Sigmoid colon (tissue), 7 donors: ENCODE measurements around the gene KIAA1614. TPM values are rescaled to one million over a fixed set of nuclear protein-coding genes. Genes with fewer than 3 reads are reported as not detected.

Source experiments
- DNase-seq: peaks from one replicate; pipeline ENCODE4 v3.0.0-alpha.2; 2019
- H3K27ac ChIP-seq, 4 donors: fragments of 200-600 bp; sonication (generic); one replicate each; pipeline ENCODE4 v1.5.1; 2016 to 2019; ENCODE audit warnings: mild to moderate bottlenecking in 1 of 4
- H3K27me3 ChIP-seq, 3 donors: fragments of 200-600 bp; sonication (generic); one replicate each; pipeline ENCODE4 v1.5.1; 2019; ENCODE audit warnings: mild to moderate bottlenecking in 1 of 3
- H3K36me3 ChIP-seq, 4 donors: fragments of 200-600 bp; sonication (generic); one replicate each; pipeline ENCODE4 v1.5.1; 2016 to 2019
- H3K4me1 ChIP-seq, 4 donors: fragments of 200-600 bp; sonication (generic); one replicate each; pipeline ENCODE4 v1.5.1; 2017 to 2019
- H3K4me3 ChIP-seq, 4 donors: fragments of 200-600 bp; sonication (generic); one replicate each; pipeline ENCODE4 v1.5.1; 2017 to 2019; ENCODE audit warnings: mild to moderate bottlenecking in 2 of 4, moderate library complexity in 1 of 4
- H3K9me3 ChIP-seq, 4 donors: fragments of 200-600 bp in 3 of 4; sonication (generic) in 3 of 4; one replicate each; pipeline versions ENCODE4 v1.5.1 to v1.6.1; 2013 to 2019
- EP300 ChIP-seq, 4 donors: sonication (generic); formaldehyde crosslinking; IDR thresholded peaks; one replicate each; pipeline ENCODE4 v1.6.1; 2017; ENCODE audit warnings: antibody characterized with exemption in 4 of 4
- POLR2A ChIP-seq, 2 donors: fragments of 450-650 bp; IDR thresholded peaks; one replicate each; pipeline ENCODE4 v1.6.1; 2016; ENCODE audit warnings: antibody characterized with exemption in 2 of 2, mild to moderate bottlenecking in 2 of 2, moderate library complexity in 2 of 2
- POLR2AphosphoS5 ChIP-seq, 4 donors: sonication (generic); formaldehyde crosslinking; IDR thresholded peaks; one replicate each; pipeline ENCODE4 v1.6.1; 2017; ENCODE audit warnings: antibody characterized with exemption in 4 of 4
- WGBS, 2 donors: extraction: QIAGEN DNeasy Blood & Tissue Kit; methylation state at CpG; one replicate each; pipeline ENCODE4 v1.1.7; 2013; 5-methylcytosine and 5-hydroxymethylcytosine counted together
- intact Hi-C: fragments of 100-400 bp; cut with DNase I; formaldehyde crosslinking; loops from one replicate; pipeline ENCODE4 v1.15.1; 2023
- polyA plus RNA-seq, 3 donors: library from polyadenylated mRNA; stranded (reverse); fragments of 200-250 nt; gene quantifications; one replicate each; pipeline ENCODE4 v1.2.3, GENCODE V29; 2013
- total RNA-seq, 4 donors: library from RNA; depleted of rRNA; stranded (reverse); fragments of >200 nt; gene quantifications; one replicate each; pipeline ENCODE4 v1.1.0, GENCODE V29; 2016
- TF ChIP-seq, protein P1 (sequence below), 4 experiments: fragments of 450-650 bp in 3 of 4; fragments of 200-600 bp in 1 of 4; IDR thresholded peaks; one replicate each; pipeline ENCODE4 v1.5.1; 2016 to 2019; ENCODE audit warnings: antibody characterized with exemption in 4 of 4, mild to moderate bottlenecking in 3 of 4, moderate library complexity in 2 of 4
- donor health status: healthy with polysubstance abuse.
- donor health status: Bipolar disorder and iron deficiency.
- donor health status: healthy.

Gene KIAA1614
- total and polyA plus RNA-seq, 7 donors, result 1.2 to 14.8 (median 6.3) TPM

DNA sequence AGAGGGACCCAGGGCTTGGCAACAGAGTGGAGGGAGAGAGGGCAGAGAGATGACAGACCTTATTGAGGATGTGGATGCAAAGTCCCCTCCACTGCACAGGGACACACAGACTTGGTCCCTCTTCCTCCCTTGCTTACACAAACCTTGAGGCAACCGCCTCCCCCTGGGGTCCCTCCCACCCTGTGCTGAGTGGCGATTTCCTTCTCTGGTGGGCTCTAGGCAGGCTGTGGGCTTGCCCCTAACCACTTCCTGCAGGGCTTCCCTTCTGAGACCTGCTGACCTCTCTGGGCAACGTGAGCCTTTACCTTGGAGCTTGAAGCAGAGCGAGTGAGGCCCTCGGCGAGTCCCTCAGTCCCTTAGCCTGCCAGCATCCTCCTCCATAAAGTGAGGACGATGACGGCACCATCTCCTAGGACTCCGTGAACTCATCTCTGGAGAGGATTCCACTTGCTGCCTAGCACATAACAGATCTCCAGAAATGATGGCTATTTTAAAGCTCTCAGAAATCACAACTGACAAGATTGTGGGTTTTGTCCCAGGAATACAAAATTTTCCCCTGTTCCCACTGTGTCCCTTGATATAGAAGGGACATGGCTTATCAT is 25.0 kb downstream of the KIAA1614 start:
- Histone ChIP-seq H3K36me3 (peaks cover 0 to 80% (median 38%) of the 10 kb centered on the region in 4 donors), H3K4me1 (no peaks in the 10 kb centered on the region), H3K27me3 (no peaks in the 10 kb centered on the region), H3K9me3 (no peaks in the 10 kb centered on the region), H3K4me3 (no peak overlapping the region), H3K27ac (no peak overlapping the region)
- TF ChIP-seq POLR2AphosphoS5 (IDR thresholded peaks at IDR 0.05), result no peak
- TF ChIP-seq EP300 (IDR thresholded peaks at IDR 0.05), result no peak
- TF ChIP-seq, protein P1, sequence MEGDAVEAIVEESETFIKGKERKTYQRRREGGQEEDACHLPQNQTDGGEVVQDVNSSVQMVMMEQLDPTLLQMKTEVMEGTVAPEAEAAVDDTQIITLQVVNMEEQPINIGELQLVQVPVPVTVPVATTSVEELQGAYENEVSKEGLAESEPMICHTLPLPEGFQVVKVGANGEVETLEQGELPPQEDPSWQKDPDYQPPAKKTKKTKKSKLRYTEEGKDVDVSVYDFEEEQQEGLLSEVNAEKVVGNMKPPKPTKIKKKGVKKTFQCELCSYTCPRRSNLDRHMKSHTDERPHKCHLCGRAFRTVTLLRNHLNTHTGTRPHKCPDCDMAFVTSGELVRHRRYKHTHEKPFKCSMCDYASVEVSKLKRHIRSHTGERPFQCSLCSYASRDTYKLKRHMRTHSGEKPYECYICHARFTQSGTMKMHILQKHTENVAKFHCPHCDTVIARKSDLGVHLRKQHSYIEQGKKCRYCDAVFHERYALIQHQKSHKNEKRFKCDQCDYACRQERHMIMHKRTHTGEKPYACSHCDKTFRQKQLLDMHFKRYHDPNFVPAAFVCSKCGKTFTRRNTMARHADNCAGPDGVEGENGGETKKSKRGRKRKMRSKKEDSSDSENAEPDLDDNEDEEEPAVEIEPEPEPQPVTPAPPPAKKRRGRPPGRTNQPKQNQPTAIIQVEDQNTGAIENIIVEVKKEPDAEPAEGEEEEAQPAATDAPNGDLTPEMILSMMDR (IDR thresholded peaks at IDR 0.05), result no peak
- no peak for TF ChIP-seq POLR2A (IDR thresholded peaks at IDR 0.05)
- 70 to 81% methylated on average over 9 of the region's 9 CpGs for WGBS, 2 donors
- intact Hi-C loops, result no loop called here
- no peak for DNase-seq

DNA sequence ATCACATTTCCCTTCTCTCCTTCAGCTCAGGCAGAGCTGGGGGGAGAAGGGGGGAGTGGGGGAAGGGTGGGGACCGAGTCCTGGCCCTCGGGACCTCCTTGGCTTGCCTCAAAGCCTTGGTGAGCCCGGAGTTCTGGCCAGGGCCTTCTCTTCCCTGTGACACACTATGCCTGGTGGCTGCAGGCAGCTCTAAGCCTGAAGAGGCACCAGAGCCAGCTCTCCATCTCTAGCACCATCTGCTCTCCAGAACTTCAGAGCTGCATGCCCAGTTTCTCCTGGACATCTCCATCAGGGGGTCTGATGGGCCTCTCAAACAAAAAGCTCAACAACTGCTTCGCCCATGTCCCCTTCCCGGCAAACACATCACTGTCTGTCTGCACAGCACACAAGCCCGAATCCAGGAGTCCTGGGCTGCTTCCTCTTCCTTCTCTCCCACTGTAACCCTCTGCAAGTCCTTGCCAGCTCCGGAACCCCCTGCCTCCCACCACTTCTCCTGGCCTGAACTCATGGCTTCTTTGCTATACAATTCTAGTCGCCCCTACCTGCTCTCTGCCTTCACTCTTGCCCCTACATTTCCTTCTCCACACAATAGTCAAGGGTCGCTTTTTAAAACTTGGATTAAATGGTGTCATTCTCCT is 26.5 kb downstream of the KIAA1614 start:
- DNase-seq, result no peak
- Histone ChIP-seq H3K27me3 (no peaks in the 10 kb centered on the region), H3K4me1 (no peaks in the 10 kb centered on the region), H3K27ac (no peak overlapping the region), H3K36me3 (peaks cover under 1 to 85% (median 36%) of the 10 kb centered on the region in 4 donors), H3K4me3 (no peak overlapping the region), H3K9me3 (no peaks in the 10 kb centered on the region)
- TF ChIP-seq EP300 (IDR thresholded peaks at IDR 0.05), result no peak
- TF ChIP-seq POLR2A (IDR thresholded peaks at IDR 0.05), result no peak
- intact Hi-C loops, result no loop called here
- 74 to 81% methylated on average over 9 of the region's 9 CpGs for WGBS, 2 donors

DNA sequence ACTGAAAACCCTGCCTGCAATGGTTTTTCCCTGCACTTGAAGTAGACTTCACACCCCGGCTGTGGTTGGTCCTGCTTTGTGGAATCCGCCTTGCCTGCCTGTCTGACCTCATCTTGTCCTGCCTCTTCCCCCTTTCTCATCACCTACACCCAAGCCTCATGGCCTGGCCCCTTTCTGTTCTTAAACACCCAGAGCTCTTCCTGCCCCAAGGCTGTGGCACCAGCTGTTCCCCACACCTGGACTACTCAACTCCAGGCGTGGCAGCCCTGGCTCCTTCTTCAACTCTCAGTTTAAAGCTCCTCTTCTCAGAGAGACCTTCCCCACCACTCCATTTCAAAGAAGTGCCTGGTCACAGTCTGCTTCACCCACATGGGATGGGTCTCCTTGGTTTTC is 27.0 kb downstream of the KIAA1614 start:
- TF ChIP-seq POLR2AphosphoS5 (IDR thresholded peaks at IDR 0.05), result no peak
- TF ChIP-seq, protein P1 (IDR thresholded peaks at IDR 0.05), result no peak
- TF ChIP-seq EP300 (IDR thresholded peaks at IDR 0.05), result no peak
- TF ChIP-seq POLR2A (IDR thresholded peaks at IDR 0.05), result no peak
- Histone ChIP-seq H3K27me3 (no peaks in the 10 kb centered on the region), H3K4me3 (no peak overlapping the region), H3K9me3 (no peaks in the 10 kb centered on the region), H3K27ac (no peak overlapping the region), H3K36me3 (peaks cover 6 to 89% (median 40%) of the 10 kb centered on the region in 4 donors), H3K4me1 (no peaks in the 10 kb centered on the region)
- intact Hi-C loops, result no loop called here
- DNase-seq, result no peak
- WGBS, 2 donors, result 74 to 91% methylated on average over 3 of the region's 3 CpGs

DNA sequence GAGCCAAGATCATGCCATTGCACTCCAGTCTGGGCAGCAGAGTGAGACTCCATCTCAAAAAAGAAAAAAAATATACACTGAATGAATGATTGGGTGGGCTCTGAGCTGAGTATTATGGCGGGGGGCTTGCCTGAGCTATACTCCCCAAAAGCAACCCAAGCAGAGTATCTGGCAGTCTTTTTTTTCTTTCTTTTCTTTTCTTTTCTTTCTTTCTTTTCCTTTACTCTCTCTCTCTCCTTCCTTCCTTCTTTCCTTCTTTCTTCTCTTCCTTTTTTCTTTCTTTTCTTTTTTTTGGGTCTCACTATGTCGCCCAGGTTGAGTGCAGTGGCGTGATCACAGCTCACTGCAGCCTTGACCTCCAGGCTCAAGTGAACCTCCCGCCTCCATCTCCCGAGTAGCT is 27.7 kb downstream of the KIAA1614 start:
- H3K27me3 ChIP-seq, result no peaks in the 10 kb centered on the region
- peaks cover 9 to 89% (median 40%) of the 10 kb centered on the region in 4 donors for H3K36me3 ChIP-seq
- H3K27ac ChIP-seq, result no peak overlapping the region
- H3K4me1 ChIP-seq, result no peaks in the 10 kb centered on the region
- intact Hi-C loops, result no loop called here
- H3K4me3 ChIP-seq, result no peak overlapping the region
- WGBS, 2 donors, result 86 to 94% methylated on average over 5 of the region's 5 CpGs
- no peaks in the 10 kb centered on the region for H3K9me3 ChIP-seq
- TF ChIP-seq, protein P1 (IDR thresholded peaks at IDR 0.05), result no peak
- TF ChIP-seq POLR2AphosphoS5 (IDR thresholded peaks at IDR 0.05), result no peak
- DNase-seq, result no peak

DNA sequence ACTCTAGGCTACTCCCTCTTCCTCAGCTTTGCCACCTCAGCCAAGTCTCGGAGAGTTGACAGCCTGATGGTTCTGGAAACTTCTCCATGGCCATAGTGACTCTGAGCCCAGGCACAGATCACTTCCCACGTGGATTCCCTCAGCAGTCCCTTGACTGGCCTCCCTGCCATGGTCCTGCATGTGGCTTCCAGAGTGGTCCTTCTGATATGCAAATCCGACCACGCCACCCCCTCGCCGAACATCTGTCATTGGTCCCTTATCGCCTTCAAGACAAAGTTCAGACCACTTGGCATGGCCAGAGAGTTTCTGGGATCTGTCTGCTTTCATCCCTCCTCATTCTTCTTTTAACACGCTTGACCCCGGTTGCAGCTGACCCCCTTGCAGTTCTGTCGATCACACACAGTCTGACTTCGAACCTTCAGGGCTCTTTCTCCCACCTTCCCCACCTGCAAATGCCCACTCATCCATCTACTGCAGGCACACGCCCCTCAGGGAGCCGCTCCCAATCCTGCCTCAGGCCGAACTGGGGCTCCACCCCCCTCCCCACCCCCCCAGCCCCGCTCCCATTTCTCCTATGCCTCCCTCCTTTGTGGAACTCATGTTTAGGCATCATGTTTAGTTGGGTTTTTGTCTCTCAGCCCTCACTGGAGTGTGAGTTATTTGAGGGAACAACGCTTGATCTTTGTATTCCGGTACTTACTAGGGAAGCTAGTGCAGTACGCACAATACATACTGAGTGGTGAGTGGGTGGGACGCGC is 29.0 kb downstream of the KIAA1614 start:
- Histone ChIP-seq H3K36me3 (peaks cover 15 to 89% (median 33%) of the 10 kb centered on the region in 4 donors), H3K4me1 (no peaks in the 10 kb centered on the region), H3K4me3 (no peak overlapping the region), H3K27me3 (no peaks in the 10 kb centered on the region), H3K9me3 (no peaks in the 10 kb centered on the region), H3K27ac (no peak overlapping the region)
- DNase-seq, result no peak
- intact Hi-C loops, result no loop called here
- WGBS, 2 donors, result 88 to 91% methylated on average over 20 of the region's 20 CpGs
- TF ChIP-seq POLR2AphosphoS5 (IDR thresholded peaks at IDR 0.05) (no peak), POLR2A (IDR thresholded peaks at IDR 0.05) (no peak), EP300 (IDR thresholded peaks at IDR 0.05) (no peak)
- TF ChIP-seq, protein P1 (IDR thresholded peaks at IDR 0.05), result no peak
